ENCODE results near the gene CDS1.

- TF ChIP-seq CTCF (IDR thresholded peaks at IDR 0.05) (no peak), POLR2A (IDR thresholded peaks at IDR 0.05) (no peak), EP300 (IDR thresholded peaks at IDR 0.05) (no peak), POLR2AphosphoS5 (IDR thresholded peaks at IDR 0.05) (no peak)
Measured at GRCh38 chr4:84691800-84692199, 108.9 kb downstream of the CDS1 start.

Data from stomach (tissue), 4 donors.